ENCODE measurements around the gene TP73.
A peak's percentile ranks its signal among the peaks of the same experiment; 100 is the strongest.

TP73 gene

DNA sequence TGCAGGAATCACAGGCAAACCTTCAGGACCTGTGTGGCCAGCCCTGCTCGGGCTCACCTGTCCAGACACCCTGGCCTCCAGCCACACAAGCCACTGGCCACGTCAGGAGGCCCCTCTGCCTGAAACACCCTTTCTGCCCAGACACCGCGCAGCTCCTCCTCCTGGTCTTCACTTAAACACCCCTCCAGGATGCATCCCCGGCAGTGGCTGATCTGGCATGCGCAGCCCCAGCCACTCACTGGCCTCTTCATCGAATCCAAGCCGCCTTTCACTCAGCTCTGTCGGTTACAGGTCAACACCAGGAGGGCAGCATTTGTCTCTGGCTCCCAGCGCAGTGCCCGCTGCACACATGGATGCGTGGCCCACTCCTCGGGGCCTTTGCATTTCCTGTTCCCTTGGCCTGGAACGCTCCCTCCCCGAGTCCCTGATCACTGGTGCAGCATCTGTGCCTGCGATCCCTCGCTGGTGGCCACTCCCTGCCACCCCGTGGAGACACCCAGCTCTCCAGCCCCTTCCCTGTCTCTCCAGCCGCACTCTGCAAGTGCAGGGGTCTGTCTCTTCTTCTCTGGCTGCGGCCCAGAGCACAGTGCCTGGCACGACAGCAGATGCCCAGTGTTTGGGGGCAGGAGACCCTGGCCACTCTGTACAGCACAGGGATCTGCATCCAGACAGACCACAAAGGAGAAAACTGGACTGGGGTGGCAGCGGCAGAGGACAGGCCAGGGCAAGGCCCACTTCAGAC is 18.1 kb upstream of the TP73 start:
- no peak for DNase-seq (ENCODE audit: low spot score)

DNA sequence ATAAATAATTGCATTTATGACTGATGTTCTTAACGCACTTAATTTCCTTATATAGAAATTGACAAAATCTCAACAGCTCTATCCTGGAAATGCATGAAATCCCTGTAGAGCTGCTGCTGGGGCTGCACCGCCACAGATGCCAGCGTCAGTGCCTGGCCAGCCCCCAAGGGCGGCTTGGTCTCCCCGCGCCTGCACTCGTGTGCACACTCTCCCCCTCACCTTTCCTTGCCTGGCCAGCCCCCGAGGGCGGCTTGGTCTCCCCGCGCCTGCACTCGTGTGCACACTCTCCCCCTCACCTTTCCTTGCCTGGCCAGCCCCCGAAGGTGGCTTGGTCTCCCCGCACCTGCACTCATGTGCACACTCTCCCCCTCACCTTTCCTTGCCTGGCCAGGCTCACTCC is 16.2 kb upstream of the TP73 start:
- no peak for DNase-seq (ENCODE audit: low spot score)

GRCh38 chr1:3636531-3636930 is 15.8 kb upstream of the TP73 start:
- DNase-seq (ENCODE audit: low spot score): no peak

- DNase-seq (ENCODE audit: low spot score): no peak
These were observed 14.3 kb upstream of the TP73 start for GRCh38 chr1:3638027-3638426.

GRCh38 chr1:3638676-3639075 is 13.6 kb upstream of the TP73 start:
- DNase-seq (ENCODE audit: low spot score): no peak

GRCh38 chr1:3639397-3639911 is 12.9 kb upstream of the TP73 start:
- DNase-seq (ENCODE audit: low spot score): no peak

DNA sequence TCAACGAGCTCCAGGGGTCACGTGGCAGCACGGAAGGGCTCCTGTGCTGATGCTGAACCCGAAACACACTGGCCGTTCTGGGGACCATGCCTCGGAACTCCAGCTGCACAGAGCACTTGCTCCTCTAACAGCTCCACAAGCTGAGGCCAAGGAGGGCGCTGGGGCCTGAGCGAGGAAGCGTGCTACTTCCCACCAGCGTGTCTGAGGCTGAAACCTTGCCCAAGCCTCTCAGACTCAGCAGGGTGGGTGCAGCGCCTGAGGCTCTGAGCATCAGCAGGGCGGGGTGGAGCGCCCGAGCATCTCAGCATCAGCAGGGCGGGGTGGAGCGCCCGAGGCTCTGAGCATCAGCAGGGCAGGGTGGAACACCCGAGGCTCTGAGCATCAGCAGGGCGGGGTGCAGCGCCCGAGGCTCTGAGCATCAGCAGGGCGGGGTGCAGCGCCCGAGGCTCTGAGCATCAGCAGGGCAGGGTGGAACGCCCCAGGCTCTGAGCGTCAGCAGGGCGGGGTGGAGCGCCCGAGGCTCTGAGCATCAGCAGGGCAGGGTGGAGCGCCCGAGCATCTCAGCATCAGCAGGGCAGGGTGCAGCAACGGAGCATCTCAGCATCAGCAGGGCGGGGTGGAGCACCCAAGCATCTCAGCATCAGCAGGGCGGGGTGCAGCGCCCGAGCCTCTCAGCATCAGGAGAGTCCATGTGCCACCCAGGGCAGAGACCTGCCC is 12.0 kb upstream of the TP73 start:
- DNase-seq (ENCODE audit: low spot score): no peak

DNA sequence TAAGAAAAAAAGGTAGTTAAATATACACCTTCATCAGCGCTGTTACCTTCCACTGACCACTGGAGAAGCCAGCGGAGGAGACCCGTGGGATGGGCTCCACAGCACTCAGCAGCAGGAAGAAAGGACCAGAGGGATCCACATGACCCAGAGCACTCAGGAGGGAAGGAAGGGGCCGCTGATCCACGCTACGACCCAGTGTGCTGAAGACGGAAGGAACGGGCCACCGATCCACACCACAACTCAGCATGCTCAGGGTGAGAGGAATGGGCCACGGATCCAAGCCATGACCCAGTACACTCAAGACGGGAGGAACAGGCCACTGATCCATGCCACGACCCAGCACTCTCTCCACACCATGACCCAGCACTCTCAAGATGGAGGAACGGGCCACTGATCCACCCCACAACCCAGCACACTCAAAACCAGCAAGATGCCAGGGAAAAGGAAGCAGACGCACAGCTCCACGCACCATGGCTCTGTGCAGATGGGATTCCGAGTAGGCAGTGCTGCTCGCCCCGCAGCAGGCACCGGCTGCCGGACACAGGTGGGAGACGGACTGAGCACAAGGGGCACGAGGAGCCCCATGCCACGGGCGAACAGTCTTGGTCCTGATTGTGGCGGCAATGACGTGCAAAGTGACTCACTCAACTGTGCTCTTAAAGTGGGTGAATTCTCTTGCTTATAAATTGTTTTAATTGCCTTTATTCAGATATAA is 11.1 kb upstream of the TP73 start:
- no peak for DNase-seq (ENCODE audit: low spot score)

GRCh38 chr1:3641816-3642215 is 10.5 kb upstream of the TP73 start:
- DNase-seq (ENCODE audit: low spot score): no peak

DNA sequence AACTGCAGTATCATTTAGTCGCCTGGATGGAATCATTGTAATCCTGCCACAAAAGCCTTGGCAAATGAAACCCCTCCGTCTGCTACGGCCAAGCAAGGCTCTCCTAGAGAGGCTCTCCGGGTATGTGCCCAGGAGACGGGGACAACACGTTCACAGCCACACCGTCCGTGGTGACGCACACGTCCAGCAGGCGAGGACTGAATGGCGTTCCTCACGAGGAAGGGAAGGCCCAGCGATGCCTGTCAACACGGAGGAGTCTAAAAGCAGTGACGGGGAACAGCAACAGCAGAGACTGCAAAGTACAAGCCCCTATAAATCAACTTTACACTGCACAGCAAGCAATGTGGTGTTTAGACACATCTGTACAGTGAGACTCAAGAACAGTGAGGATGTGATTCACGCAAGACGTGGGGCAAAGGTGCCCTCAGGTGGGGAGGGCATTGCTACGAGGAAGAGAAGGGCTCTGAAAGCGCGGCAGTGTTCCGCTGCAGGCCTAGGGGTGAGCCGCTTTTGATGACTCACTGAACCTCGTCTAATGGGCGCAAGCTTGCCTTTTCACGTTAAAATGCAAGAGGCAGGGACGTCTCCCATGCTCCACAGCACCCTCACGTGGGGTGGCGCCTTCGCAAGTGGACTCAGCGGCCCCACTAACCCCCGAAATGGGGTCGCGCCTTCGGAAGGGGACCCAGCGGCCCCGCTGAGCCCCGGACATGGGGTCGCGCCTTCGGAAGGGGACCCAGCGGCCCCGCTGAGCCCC is 9.2 kb upstream of the TP73 start:
- DNase-seq (ENCODE audit: low spot score): no peak

GRCh38 chr1:3644273-3644672 is 8.0 kb upstream of the TP73 start:
- no peak for DNase-seq (ENCODE audit: low spot score)

GRCh38 chr1:3645247-3645646 is 7.1 kb upstream of the TP73 start:
- no peak for DNase-seq (ENCODE audit: low spot score)

GRCh38 chr1:3645666-3646355 is 6.5 kb upstream of the TP73 start:
- DNase-seq (ENCODE audit: low spot score): no peak

GRCh38 chr1:3646596-3646995 is 5.7 kb upstream of the TP73 start:
- no peak for DNase-seq (ENCODE audit: low spot score)

DNA sequence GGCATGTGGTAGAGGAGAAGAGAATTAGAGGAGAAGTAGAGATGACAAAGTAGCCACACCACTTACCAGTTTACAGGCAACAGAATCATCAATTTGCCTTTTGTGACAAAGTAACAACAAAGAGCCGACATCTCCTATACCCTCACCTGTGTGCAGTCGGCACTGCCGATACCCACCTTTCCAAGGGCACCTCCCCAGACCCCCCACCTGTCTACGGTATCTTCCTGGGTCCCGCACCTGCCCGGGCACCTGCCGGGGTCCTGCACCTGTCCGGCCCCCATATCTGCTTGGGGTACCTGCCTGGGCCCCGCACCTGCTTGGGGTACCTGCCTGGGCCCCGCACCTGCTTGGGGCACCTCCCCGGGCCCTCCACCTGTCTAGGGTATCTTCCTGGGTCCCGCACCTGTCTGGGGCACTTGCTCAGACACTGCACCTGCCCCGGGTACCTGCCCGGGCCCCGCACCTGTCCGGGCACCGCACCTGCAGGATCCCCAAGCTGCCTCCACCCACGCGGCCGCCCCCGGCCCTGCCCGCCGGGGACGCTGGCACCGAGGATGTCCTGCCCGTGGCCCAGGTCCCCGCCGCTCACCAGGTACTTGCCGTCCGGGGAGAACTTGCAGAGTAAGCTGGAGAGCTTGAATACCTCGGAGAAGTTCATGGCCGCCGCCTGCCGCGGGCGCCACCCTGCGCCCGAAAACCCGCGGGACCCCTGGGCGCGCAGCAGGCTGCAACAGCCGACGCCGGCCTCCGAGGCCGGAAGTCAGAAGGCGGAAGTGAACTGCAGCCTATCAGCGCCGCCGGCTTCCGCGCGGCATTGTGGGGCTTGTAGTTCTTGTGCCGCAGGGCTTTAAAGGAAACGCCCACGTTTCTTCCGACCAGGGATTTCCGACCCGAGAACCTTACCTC is 2.7 kb upstream of the TP73 start, which contains the start of gene WRAP73:
TSS of gene WRAP73 (minus strand) at position 762 of the 906 bp plus-strand sequence. CDS start at position 658, 104 bp downstream.
- peak; percentile 91 for DNase-seq (ENCODE audit: low spot score)

DNA sequence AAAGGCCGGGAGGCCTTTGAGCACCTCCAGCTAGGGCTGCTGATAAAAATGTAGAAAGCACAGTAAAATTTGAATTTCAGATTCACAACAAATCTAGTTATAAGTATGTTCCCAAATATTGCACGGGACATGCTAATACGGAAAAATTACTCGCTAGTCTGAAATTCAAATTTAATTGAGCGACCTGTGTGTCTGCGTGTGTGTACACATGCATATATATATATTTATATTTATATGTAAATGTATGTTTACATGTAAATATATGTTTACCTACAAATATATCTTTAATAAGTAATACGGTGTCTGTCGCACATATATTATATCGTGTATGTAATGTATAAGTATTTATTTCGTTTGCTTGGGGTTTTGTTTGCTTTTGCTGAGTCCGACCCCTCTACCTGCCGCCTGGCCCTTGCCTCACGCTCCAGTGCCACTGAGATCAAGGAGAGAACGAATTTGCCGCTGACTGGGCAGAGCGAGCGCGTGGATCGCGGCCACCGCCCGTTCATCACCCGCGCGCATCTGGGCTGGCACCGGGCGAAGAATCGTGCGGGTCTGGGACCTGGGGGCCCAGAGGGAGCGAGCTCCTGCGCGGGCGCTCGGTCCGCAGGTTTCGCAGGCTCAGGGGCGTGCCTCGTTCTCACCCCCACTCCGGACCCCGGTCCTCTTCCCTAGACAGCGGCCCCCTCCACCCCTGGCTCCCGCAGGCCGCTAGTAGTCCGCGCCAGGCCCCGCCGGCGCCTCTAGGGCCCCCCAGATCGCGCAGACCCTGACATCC is 1.9 kb upstream of the TP73 start:
- no peak for DNase-seq (ENCODE audit: low spot score)

DNA sequence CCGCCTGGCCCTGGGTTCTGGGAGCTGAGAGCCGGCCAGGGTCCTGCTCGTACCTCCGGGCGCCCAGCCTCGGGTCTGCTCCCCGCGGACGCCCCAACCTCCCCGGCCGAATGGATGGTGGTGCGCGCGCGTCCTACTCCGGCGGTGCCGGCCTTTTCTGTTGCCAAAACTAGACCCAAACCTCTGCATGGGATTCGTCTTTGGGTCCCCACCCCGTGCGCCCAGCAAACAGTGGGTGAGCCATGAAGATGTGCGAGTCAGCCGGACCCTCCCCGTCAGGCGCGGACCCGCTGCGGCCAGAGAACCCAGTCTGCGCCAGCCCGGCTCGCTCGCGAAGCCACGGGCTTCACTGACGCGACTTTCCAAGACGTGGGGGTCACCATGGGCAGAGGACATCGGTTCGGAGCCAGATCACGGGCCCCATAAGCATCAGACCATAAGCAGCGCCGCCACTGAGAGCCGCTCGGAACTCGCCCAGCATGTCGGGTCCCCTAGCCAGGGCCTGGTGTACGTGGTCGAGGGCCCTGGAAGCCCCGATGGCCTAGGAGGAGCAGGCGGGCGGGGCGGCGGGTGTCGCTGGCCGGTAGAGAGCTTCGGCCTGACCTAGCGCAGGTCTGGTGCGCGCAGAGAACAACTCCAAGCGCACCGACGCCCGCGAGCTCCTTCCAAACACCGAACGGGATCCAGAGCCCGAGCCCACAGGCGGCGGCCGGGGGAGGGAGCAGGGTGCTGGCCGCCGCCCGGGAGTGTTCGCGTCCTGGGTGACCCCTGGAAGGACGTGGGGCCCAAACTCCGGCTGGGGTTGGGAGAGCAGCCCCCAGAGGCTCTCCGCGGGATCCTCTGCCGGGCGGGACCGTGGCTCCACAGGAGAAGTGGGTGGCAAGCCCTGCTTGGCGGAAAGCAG is 1.0 kb upstream of the TP73 start:
- DNase-seq (ENCODE audit: low spot score): no peak

DNA sequence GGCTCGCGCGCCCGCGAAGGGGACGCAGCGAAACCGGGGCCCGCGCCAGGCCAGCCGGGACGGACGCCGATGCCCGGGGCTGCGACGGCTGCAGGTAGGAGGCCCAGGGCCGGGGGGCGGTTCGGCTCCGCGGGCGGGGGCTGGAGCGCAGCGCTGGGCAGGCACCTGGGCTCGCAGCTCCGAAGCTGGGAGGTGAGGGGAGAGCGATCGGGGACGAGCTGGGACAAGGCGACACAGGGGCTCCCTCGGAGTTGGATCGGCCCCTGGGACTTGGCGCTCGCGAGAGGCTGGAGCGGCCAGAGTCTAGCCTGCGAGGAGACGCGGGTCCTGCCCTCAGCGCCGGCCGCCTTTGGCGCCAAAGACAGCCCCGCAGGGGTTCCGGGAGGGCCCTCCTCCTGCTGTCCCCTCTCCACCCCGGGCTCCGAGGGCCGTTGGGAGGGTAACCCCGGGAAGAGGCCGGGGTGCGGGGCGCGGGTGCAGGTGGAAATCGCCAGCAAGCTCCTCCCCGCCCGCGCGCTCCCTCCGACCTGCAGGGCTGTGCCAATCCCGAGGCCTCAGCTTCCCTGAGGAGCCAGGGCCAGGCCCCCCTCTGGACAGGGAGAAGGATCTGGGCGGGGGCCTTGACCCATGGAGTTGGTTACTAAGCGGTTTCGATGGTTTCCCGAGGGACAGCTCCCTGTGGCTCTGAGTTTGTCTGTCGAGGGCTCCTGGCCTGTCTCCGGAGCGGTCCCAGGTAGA is 401 bp downstream of the TP73 start:
- peak; percentile 40 for DNase-seq (ENCODE audit: low spot score)
